ENCODE data around the gene ESPL1. TPM values are rescaled to one million over a fixed set of nuclear protein-coding genes. Genes with fewer than 3 reads are reported as not detected.

ESPL1 gene
- total and polyA plus RNA-seq, 2 of the 8 experiments (the other 6 are each of a cell fraction or from before 2014, with no cell fraction given) = 31.8 to 52.7 TPM

DNA sequence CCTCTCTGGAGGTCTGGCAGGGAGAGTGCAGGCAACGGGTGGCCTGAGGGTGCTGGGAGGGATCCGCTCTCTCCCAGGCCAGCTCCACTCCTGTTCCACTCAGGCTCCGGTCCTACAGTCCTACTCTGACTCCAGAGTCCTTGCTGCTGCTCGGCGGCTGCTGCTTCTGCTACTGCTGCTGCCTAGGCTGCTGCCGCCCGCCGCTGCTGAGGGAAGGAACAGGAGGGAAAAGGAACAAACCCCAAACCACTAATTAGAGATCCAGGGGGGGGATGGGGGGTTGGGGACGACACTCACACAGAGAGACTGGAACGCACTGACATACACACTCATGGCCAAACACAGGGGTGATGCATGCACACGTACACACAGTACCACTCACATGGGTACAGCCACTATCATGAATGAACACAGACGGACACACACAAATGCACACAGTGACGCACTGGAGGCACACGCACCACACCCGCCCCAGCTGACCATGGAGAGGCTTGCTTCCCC lies 68.1 kb downstream of the ESPL1 start, which contains the start of gene SP7:
SP7 (minus strand) TSS at position 174 of the 501 bp plus-strand sequence. CDS start 708 bp downstream, outside the sequence.
- no peak within 1 kb of the TSS for H2AK5ac ChIP-seq (ENCODE audit: low read depth, low read length)
- H3K79me1 ChIP-seq (ENCODE audit: low read depth, low read length) = no peaks in the 10 kb centered on the region
- DNase-seq (ENCODE audit: low read depth in 1 of 2, low spot score in 2 of 2) (no peak), FAIRE-seq (no peak)
- CTCF ChIA-PET (ENCODE audit: partially characterized antibody) = interaction anchor here (0.6 to 21.2 kb wide), 11 partner anchors 9 to 177 kb away, joined by 3 to 381 read pairs (median 5); partner anchors contain the start of gene AAAS
- no peak within 1 kb of the TSS for H3K4ac ChIP-seq (replicated peaks; ENCODE audit: insufficient read length, low read depth, low read length)
- no peak within 1 kb of the TSS; a peak in 1 of 7 replicates for H3K9ac ChIP-seq (replicated peaks in 1 of 4; ENCODE audit: extremely low read depth in 1 of 4, low read depth in 3 of 4, low read length in 3 of 4)
- peak within 1 kb of the TSS; percentile 88 for H4K91ac ChIP-seq (replicated peaks; ENCODE audit: insufficient read length, low read length)
- 87% methylated on average over 15 of the region's 15 CpGs; no CpG with 5 or more reads in 1 of the 2 experiments for WGBS, 2 experiments (ENCODE audit: extremely low coverage in 1 of 2, insufficient coverage in 1 of 2, insufficient read length in 1 of 2, insufficient replicate concordance in 2 of 2, low coverage in 1 of 2, low lambda C conversion rate in 2 of 2, missing lambda C conversion rate in 1 of 2)
- H3K18ac ChIP-seq (ENCODE audit: extremely low read depth, low read length) = peak within 1 kb of the TSS; percentile 93
- H3K56ac ChIP-seq (replicated peaks; ENCODE audit: insufficient read length, low read depth, low read length) = no peak within 1 kb of the TSS
- H3K23me2 ChIP-seq (ENCODE audit: low read depth, low read length) = 0 out of 2 replicates have a peak, but pooled peaks cover 4% of the 10 kb centered on the region
- peaks cover 0 to 22% (median 1%) of the 10 kb centered on the region in 4 experiments; a peak in 4 of 7 replicates for H3K4me1 ChIP-seq (replicated peaks in 1 of 4; ENCODE audit: control insufficient read depth in 3 of 4, insufficient read depth in 4 of 4, low read length in 3 of 4)
- no peak within 1 kb of the TSS for H4K5ac ChIP-seq (ENCODE audit: insufficient read length, low read depth, low read length)
- no peak within 1 kb of the TSS for H3K23ac ChIP-seq (ENCODE audit: insufficient read length)
- H3K27me3 ChIP-seq (replicated peaks in 1 of 4; ENCODE audit: control insufficient read depth in 3 of 4, extremely low read depth in 1 of 4, insufficient read depth in 3 of 4, low read length in 3 of 4) = peaks cover 0 to 12% (median 5%) of the 10 kb centered on the region in 4 experiments; a peak in 3 of 7 replicates
- no peak within 1 kb of the TSS for H3K4me3 ChIP-seq (ENCODE audit: extremely low read depth in 1 of 4, insufficient read depth in 2 of 4, low read depth in 3 of 4, low read length in 4 of 4)
- no peak within 1 kb of the TSS for H3K14ac ChIP-seq (ENCODE audit: insufficient read length)
- peak within 1 kb of the TSS; percentile 95; the same call in 1 of the 2 replicates for H2BK12ac ChIP-seq (ENCODE audit: low read depth, low read length)
- peak within 1 kb of the TSS; percentile 67; the same call in 1 of the 2 replicates for H2BK20ac ChIP-seq (ENCODE audit: low read length)
- no peaks in the 10 kb centered on the region for H3K36me3 ChIP-seq (ENCODE audit: control insufficient read depth in 2 of 4, insufficient read depth in 4 of 4, low read length in 3 of 4)
- peak within 1 kb of the TSS; percentile 100; the same call in 1 of the 2 replicates for H2BK15ac ChIP-seq (ENCODE audit: low read length)
- H2AFZ ChIP-seq (ENCODE audit: low read length) = no peak within 1 kb of the TSS
- H3K27ac ChIP-seq (ENCODE audit: low read depth, low read length) = no peak within 1 kb of the TSS
- no peak within 1 kb of the TSS; the same call in 1 of the 2 replicates for H4K8ac ChIP-seq (ENCODE audit: extremely low read depth, insufficient read depth, low read length)
- H4K20me1 ChIP-seq (replicated peaks in 1 of 2; ENCODE audit: control insufficient read depth in 1 of 2, insufficient read depth in 2 of 2, low read length in 2 of 2) = no peaks in the 10 kb centered on the region
- H3K79me2 ChIP-seq (ENCODE audit: control insufficient read depth in 1 of 2, insufficient read depth in 2 of 2, low read length in 2 of 2) = no peaks in the 10 kb centered on the region
- peak within 1 kb of the TSS; percentile 66; the same call in 1 of the 2 replicates for H2BK5ac ChIP-seq (ENCODE audit: low read depth, low read length)
- H2BK120ac ChIP-seq (replicated peaks; ENCODE audit: low read depth, low read length) = no peak within 1 kb of the TSS
- POLR2A ChIA-PET (ENCODE audit: partially characterized antibody) = interaction anchor here (0.8 to 2.3 kb wide), 7 partner anchors 8 to 165 kb away, joined by 3 to 19 read pairs (median 5); partner anchors contain the start of gene TARBP2
- no peak for TF ChIP-seq POLR2A (IDR thresholded peaks at IDR 0.05; ENCODE audit: control extremely low read depth in 1 of 2, low read depth in 2 of 2, low read length in 2 of 2)
- no peaks in the 10 kb centered on the region for H3K9me3 ChIP-seq (ENCODE audit: insufficient read depth in 2 of 2, low read depth in 1 of 2, low read length in 1 of 2)
- peak within 1 kb of the TSS in 1 of 2 experiments; percentile 39; a peak in 2 of 4 replicates for H3K4me2 ChIP-seq (ENCODE audit: insufficient read depth in 1 of 2, low read depth in 2 of 2, low read length in 2 of 2)
